Chondrocyte (in vitro differentiated cells): ENCODE results near the gene PARD3B. TPM values are rescaled to one million over a fixed set of nuclear protein-coding genes. Genes with fewer than 3 reads are reported as not detected.

Experiments used
- DNase-seq: peaks from one replicate; pipeline ENCODE4 v3.0.0; 2021; ENCODE audit warnings: mixed read lengths, low spot score
- H3K27ac Mint-ChIP-seq: one replicate; pipeline ENCODE4 v1.8.0; 2021; ENCODE audit warnings: mild to moderate bottlenecking, moderate library complexity, mixed read lengths; ENCODE audit not compliant: unreplicated experiment
- H3K27me3 Mint-ChIP-seq: 2 replicates; pipeline ENCODE4 v1.8.0; 2021; ENCODE audit warnings: low read depth, mixed read lengths
- H3K36me3 Mint-ChIP-seq: 2 replicates; pipeline ENCODE4 v1.8.0; 2021; ENCODE audit warnings: low read depth, mixed read lengths
- H3K4me1 Mint-ChIP-seq: 2 replicates; pipeline ENCODE4 v1.8.0; 2021; ENCODE audit warnings: low read depth, mild to moderate bottlenecking, mixed read lengths
- H3K4me3 Mint-ChIP-seq: one replicate; pipeline ENCODE4 v1.8.0; 2021; ENCODE audit warnings: mild to moderate bottlenecking, moderate library complexity, mixed read lengths; ENCODE audit not compliant: unreplicated experiment
- H3K9me3 Mint-ChIP-seq: 2 replicates; pipeline ENCODE4 v1.8.0; 2021; ENCODE audit warnings: low read depth, mixed read lengths
- total RNA-seq: library from RNA; stranded (reverse); gene quantifications from 3 replicates; pipeline ENCODE4 v1.2.1, GENCODE V29; 2021
- TF ChIP-seq, protein P1 (sequence below): fragments of 200-600 bp; sonication (generic); IDR thresholded peaks from 2 replicates; pipeline ENCODE4 v1.5.0; 2021; ENCODE audit warnings: antibody characterized with exemption, mild to moderate bottlenecking, moderate library complexity

Gene PARD3B
- total RNA-seq, 1 donor from 2014 or later: 24.9 TPM

DNA sequence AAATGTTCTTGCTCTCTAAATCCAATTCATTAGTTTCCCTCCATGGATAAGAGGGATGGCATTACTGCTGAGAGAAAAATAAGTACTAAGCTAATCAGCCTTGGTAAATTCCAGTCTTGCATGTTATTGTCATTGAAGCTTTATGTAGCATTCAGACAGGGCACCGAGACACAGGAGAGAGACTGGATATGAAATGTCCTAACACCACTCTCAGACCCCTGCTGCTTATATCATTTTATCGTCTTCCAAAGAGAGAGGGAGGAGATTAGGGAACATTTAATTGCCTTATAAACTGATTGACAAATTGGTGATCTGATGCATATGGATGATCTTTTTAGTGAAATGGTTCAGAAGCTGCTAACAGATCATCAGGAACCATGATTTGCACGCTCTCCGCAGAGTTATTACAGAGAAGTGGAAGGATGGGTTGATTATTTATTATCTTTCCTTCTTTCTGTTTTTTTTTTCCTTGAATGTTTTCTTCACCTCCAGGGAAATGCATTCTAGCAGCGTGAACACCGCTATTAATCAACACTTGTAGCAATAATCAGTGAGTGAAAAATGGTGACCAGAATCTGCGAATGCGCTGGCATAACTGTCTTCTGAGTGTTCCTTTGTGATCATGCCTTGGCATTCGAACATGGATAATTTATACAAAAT lies 986.3 kb downstream of the PARD3B start:
- no peaks in the 10 kb centered on the region for H3K4me1 Mint-ChIP-seq
- H3K36me3 Mint-ChIP-seq: peaks cover 1% of the 10 kb centered on the region
- DNase-seq: no peak
- H3K9me3 Mint-ChIP-seq: no peaks in the 10 kb centered on the region
- no peak overlapping the region for H3K27ac Mint-ChIP-seq
- no peaks in the 10 kb centered on the region for H3K27me3 Mint-ChIP-seq
- TF ChIP-seq, protein P1, sequence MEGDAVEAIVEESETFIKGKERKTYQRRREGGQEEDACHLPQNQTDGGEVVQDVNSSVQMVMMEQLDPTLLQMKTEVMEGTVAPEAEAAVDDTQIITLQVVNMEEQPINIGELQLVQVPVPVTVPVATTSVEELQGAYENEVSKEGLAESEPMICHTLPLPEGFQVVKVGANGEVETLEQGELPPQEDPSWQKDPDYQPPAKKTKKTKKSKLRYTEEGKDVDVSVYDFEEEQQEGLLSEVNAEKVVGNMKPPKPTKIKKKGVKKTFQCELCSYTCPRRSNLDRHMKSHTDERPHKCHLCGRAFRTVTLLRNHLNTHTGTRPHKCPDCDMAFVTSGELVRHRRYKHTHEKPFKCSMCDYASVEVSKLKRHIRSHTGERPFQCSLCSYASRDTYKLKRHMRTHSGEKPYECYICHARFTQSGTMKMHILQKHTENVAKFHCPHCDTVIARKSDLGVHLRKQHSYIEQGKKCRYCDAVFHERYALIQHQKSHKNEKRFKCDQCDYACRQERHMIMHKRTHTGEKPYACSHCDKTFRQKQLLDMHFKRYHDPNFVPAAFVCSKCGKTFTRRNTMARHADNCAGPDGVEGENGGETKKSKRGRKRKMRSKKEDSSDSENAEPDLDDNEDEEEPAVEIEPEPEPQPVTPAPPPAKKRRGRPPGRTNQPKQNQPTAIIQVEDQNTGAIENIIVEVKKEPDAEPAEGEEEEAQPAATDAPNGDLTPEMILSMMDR: no peak
- no peak overlapping the region for H3K4me3 Mint-ChIP-seq

DNA sequence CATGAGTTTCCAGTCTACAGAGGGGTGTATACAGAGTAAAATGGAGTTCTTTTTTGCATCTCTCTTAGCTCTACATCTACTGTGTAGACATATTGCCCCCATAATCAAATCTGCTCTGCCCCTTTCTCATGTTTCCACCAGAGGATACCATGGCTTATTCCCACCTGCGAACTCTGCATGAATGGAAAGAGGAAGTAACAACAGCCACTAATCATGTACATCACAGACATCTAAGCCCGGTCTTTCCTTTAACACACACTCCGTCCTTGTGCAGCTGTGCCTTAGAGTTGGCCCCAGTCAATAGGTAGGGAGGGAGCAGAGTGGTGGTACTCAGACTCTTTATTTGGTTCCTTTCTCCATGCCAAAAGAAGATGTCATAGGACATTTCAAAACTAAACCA lies 989.7 kb downstream of the PARD3B start:
- Mint-ChIP-seq H3K36me3 (peaks cover 1% of the 10 kb centered on the region), H3K27me3 (no peaks in the 10 kb centered on the region), H3K4me3 (no peak overlapping the region), H3K4me1 (no peaks in the 10 kb centered on the region), H3K9me3 (no peaks in the 10 kb centered on the region), H3K27ac (no peak overlapping the region)
- TF ChIP-seq, protein P1: no peak
- no peak for DNase-seq

DNA sequence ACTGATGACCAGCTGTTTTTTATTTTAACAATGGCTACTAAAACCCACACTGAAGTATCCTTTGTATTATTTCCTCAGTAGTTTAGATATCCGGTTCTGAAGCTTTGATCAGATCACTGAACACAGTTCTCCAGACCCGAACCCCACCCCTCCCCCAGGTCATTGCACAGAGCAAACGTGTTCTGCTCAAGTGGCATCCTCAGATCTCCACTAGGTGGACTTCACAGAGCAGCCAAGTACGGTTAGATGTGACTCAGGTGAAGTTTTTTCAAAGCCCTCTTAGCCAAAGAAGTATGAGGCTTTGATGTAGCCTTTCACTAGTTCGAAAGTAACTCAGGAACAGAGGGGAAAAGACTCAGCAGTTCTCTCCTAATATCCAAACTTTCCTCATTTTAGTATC lies 994.3 kb downstream of the PARD3B start:
- no peaks in the 10 kb centered on the region for H3K27me3 Mint-ChIP-seq
- peaks cover 3% of the 10 kb centered on the region for H3K4me1 Mint-ChIP-seq
- TF ChIP-seq, protein P1: peak; percentile 15
- no peak overlapping the region for H3K4me3 Mint-ChIP-seq
- DNase-seq: no peak
- H3K36me3 Mint-ChIP-seq: no peaks in the 10 kb centered on the region
- H3K9me3 Mint-ChIP-seq: no peaks in the 10 kb centered on the region
- H3K27ac Mint-ChIP-seq: no peak overlapping the region

DNA sequence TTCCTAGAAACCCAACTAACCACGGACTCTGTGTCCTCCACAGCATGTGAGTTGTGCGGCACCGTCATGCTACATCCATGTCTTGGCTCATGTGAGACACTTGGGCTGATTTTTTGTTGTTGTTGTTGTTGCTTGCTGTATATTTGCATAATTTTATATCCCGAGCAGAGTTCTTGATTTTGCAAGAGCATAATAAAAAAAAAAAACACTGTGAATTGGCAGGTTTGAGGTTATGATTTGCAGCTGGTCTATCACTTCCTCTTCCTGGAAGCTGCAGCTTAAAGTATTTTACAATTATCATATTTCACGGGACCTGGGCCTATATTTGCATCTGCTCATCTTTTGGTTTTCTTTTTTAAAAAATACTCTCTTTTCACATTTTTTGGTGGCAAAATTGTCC lies 994.8 kb downstream of the PARD3B start:
- Mint-ChIP-seq H3K4me1 (peaks cover 3% of the 10 kb centered on the region), H3K27me3 (no peaks in the 10 kb centered on the region), H3K4me3 (no peak overlapping the region), H3K27ac (no peak overlapping the region), H3K36me3 (no peaks in the 10 kb centered on the region), H3K9me3 (no peaks in the 10 kb centered on the region)
- no peak for DNase-seq
- TF ChIP-seq, protein P1: no peak

DNA sequence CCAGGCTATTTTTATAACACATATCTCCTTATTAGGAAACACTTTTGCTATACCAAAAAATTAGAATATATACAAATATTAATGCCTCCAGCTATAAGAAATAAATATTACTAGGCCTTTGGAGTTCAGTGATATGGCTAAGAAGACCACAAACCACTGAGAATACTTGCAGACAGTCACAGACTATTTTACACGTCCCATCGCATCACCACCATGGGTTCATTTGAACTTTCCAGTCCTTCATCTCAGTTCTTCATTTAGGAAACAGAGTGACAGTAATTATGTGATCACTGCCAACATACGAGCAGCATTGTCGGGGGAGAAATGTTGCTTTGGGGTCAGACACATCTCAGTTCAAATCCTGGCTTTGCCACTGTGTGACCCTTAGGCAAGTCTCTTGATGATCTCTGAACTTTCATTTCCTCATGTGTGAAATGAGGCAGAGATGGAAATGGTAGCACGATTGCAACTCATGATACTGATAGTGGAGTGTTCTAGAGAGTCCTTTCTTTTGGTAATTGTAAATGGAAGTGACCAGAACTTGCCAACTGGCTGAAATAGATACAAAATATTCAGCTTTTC lies 998.1 kb downstream of the PARD3B start:
- no peak for DNase-seq
- H3K4me1 Mint-ChIP-seq: peaks cover 7% of the 10 kb centered on the region
- H3K27ac Mint-ChIP-seq: no peak overlapping the region
- no peaks in the 10 kb centered on the region for H3K27me3 Mint-ChIP-seq
- H3K36me3 Mint-ChIP-seq: no peaks in the 10 kb centered on the region
- no peak overlapping the region for H3K4me3 Mint-ChIP-seq
- TF ChIP-seq, protein P1: no peak
- H3K9me3 Mint-ChIP-seq: no peaks in the 10 kb centered on the region
